Liver (tissue), 3 donors: ENCODE measurements around the gene FUT9.

ENCODE experiments used
- CTCF ChIP-seq: fragments of 150-350 bp; IDR thresholded peaks from 2 replicates; pipeline ENCODE4 v1.5.1; 2017; ENCODE audit warnings: improper control_type of control experiment, low read depth, low read length; ENCODE audit not compliant: missing input control
- EGR1 ChIP-seq, 2 donors: IDR thresholded peaks; 2 replicates each; pipeline ENCODE4 v1.6.1; 2016 to 2018; ENCODE audit warnings: antibody characterized with exemption in 2 of 2, low read depth in 2 of 2
- GABPA ChIP-seq, 2 donors: IDR thresholded peaks in 1 of 2; conservative IDR thresholded peaks in 1 of 2; 2 replicates each; pipeline ENCODE4 v1.6.1; 2016; ENCODE audit warnings: antibody characterized with exemption in 2 of 2, mild to moderate bottlenecking in 1 of 2, moderate library complexity in 1 of 2
- HNF4A ChIP-seq, 2 donors: conservative IDR thresholded peaks; 2 replicates each; pipeline ENCODE4 v1.6.1; 2016; ENCODE audit warnings: antibody characterized with exemption in 2 of 2, mild to moderate bottlenecking in 2 of 2
- JUND ChIP-seq, 2 donors: IDR thresholded peaks; 2 replicates each; pipeline ENCODE4 v1.6.1; 2016; ENCODE audit warnings: antibody characterized with exemption in 2 of 2
- MAX ChIP-seq: IDR thresholded peaks from 2 replicates; pipeline ENCODE4 v1.6.1; 2016; ENCODE audit warnings: antibody characterized with exemption
- NR2F2 ChIP-seq: IDR thresholded peaks from 2 replicates; pipeline ENCODE4 v1.6.1; 2016; ENCODE audit warnings: antibody characterized with exemption
- SP1 ChIP-seq: IDR thresholded peaks from 2 replicates; pipeline ENCODE4 v1.6.1; 2018; ENCODE audit warnings: antibody characterized with exemption, mild to moderate bottlenecking
- TAF1 ChIP-seq: conservative IDR thresholded peaks from 2 replicates; pipeline ENCODE4 v1.6.1; 2016; ENCODE audit warnings: antibody characterized with exemption, mild to moderate bottlenecking
- YY1 ChIP-seq: IDR thresholded peaks from 2 replicates; pipeline ENCODE4 v1.6.1; 2016; ENCODE audit warnings: antibody characterized with exemption, mild to moderate bottlenecking
- ZBTB33 ChIP-seq: IDR thresholded peaks from 2 replicates; pipeline ENCODE4 v1.6.1; 2016; ENCODE audit warnings: antibody characterized with exemption
- TF ChIP-seq, protein P1 (sequence below): IDR thresholded peaks from 2 replicates; pipeline ENCODE4 v1.6.1; 2016; ENCODE audit warnings: antibody characterized with exemption, mild to moderate bottlenecking
- donor health status: healthy.
- donor health status: healthy.

DNA sequence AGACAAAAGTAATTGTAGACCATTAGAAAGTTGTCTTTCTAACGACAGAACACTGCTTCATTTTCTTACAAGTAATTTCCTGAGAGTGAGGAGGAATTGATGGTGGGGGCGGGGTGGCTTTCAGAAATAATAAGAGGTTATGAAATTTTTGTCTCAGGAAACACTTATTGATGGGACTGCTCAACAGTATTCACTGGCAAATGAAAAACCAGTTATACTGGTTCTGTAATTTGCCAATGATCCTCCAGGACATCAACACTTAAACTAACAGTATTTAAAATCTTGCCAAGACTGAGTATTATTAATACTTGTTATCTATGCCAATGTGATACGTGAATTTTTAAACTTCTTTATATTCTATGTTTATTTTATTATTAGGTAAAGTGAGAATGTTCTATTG is 41.8 kb upstream of the FUT9 start:
- TF ChIP-seq EGR1 (IDR thresholded peaks at IDR 0.05; ENCODE audit: low read depth in 2 of 2) (no peak), CTCF (no peak), MAX (no peak), NR2F2 (no peak), TAF1 (no peak), SP1 (no peak), YY1 (no peak), JUND (IDR thresholded peaks at IDR 0.05) (no peak), HNF4A (conservative IDR thresholded peaks at IDR 0.05) (no peak), GABPA (IDR thresholded peaks at IDR 0.05 in 1 of 2, conservative IDR thresholded peaks at IDR 0.05 in 1 of 2) (no peak), ZBTB33 (no peak)
- TF ChIP-seq, protein P1, sequence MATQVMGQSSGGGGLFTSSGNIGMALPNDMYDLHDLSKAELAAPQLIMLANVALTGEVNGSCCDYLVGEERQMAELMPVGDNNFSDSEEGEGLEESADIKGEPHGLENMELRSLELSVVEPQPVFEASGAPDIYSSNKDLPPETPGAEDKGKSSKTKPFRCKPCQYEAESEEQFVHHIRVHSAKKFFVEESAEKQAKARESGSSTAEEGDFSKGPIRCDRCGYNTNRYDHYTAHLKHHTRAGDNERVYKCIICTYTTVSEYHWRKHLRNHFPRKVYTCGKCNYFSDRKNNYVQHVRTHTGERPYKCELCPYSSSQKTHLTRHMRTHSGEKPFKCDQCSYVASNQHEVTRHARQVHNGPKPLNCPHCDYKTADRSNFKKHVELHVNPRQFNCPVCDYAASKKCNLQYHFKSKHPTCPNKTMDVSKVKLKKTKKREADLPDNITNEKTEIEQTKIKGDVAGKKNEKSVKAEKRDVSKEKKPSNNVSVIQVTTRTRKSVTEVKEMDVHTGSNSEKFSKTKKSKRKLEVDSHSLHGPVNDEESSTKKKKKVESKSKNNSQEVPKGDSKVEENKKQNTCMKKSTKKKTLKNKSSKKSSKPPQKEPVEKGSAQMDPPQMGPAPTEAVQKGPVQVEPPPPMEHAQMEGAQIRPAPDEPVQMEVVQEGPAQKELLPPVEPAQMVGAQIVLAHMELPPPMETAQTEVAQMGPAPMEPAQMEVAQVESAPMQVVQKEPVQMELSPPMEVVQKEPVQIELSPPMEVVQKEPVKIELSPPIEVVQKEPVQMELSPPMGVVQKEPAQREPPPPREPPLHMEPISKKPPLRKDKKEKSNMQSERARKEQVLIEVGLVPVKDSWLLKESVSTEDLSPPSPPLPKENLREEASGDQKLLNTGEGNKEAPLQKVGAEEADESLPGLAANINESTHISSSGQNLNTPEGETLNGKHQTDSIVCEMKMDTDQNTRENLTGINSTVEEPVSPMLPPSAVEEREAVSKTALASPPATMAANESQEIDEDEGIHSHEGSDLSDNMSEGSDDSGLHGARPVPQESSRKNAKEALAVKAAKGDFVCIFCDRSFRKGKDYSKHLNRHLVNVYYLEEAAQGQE = no peak
